Heart right ventricle (tissue), 16 donors: ENCODE results near the gene ACADS. TPM values are rescaled to one million over a fixed set of nuclear protein-coding genes. Genes with fewer than 3 reads are reported as not detected.
A peak's percentile ranks its signal among the peaks of the same experiment; 100 is the strongest.

ENCODE experiments used
- ATAC-seq, 8 donors: fragments of 200-7000 bp; cut with Tn5 transposase; one replicate each; pipeline ENCODE4 v1.9.1; 2020; ENCODE audit warnings: mild to moderate bottlenecking in 8 of 8, moderate library complexity in 8 of 8, moderate number of reproducible peaks in 1 of 8
- DNase-seq, 2 donors: peaks; one replicate each; pipeline ENCODE4 v3.0.0-alpha.2; 2020
- H3K27ac ChIP-seq, 10 donors: fragments of 200-600 bp; sonication (generic) in 2 of 10; one replicate each; pipeline versions ENCODE4 v1.5.0 to v1.8.0; 2020 to 2022; ENCODE audit warnings: mild to moderate bottlenecking in 3 of 10
- H3K27me3 ChIP-seq, 7 donors: fragments of 200-600 bp; one replicate each; pipeline ENCODE4 v1.8.0; 2021 to 2022; ENCODE audit warnings: mild to moderate bottlenecking in 2 of 7
- H3K36me3 ChIP-seq, 9 donors: fragments of 200-600 bp; sonication (generic) in 1 of 9; one replicate each; pipeline versions ENCODE4 v1.5.0 to v1.8.0; 2020 to 2022; ENCODE audit warnings: mild to moderate bottlenecking in 2 of 9
- H3K4me1 ChIP-seq, 9 donors: fragments of 200-600 bp; sonication (generic) in 1 of 9; one replicate each; pipeline versions ENCODE4 v1.5.0 to v1.8.0; 2020 to 2022; ENCODE audit warnings: mild to moderate bottlenecking in 4 of 9
- H3K4me3 ChIP-seq, 10 donors: fragments of 200-600 bp; sonication (generic) in 2 of 10; one replicate each; pipeline versions ENCODE4 v1.5.0 to v1.8.0; 2020 to 2022; ENCODE audit warnings: mild to moderate bottlenecking in 7 of 10, moderate library complexity in 2 of 10
- H3K9me3 ChIP-seq, 11 donors: fragments of 200-600 bp in 10 of 11; sonication (generic) in 2 of 11; one replicate each; pipeline versions ENCODE4 v1.5.0 to v1.8.0; 2013 to 2022; ENCODE audit warnings: mild to moderate bottlenecking in 2 of 11, control low read depth in 1 of 11, moderate library complexity in 1 of 11
- WGBS, 2 donors: extraction: QIAGEN DNeasy Blood & Tissue Kit; methylation state at CpG; one replicate each; pipeline ENCODE4 v1.1.7; 2013; ENCODE audit warnings: inconsistent platforms in 1 of 2; 5-methylcytosine and 5-hydroxymethylcytosine counted together
- intact Hi-C, 10 donors: fragments of 100-400 bp; cut with DNase I; formaldehyde crosslinking; loops; one replicate each; pipeline versions ENCODE4 v1.11.1 to v1.14.2; 2022
- polyA plus RNA-seq, 2 donors: library from polyadenylated mRNA; stranded (reverse); fragments of 200-250 nt; gene quantifications; one replicate each; pipeline ENCODE4 v1.2.3, GENCODE V29; 2013
- total RNA-seq, 10 donors: library from RNA; stranded (reverse); fragmentation: NEBNext Ultra II Directional in 3 of 10; extraction: Animal tissue kit (Norgen Biotek cat#: 25700) in 3 of 10; gene quantifications; one replicate each; pipeline versions ENCODE4 v1.2.1 to v1.2.4, GENCODE V29; 2021 to 2023
- TF ChIP-seq, protein P1 (sequence below), 9 donors: fragments of 200-600 bp; sonication (generic) in 2 of 9; IDR thresholded peaks; one replicate each; pipeline versions ENCODE4 v1.5.0 to v1.8.0; 2021 to 2022; ENCODE audit warnings: antibody characterized with exemption in 9 of 9, mild to moderate bottlenecking in 5 of 9, moderate library complexity in 1 of 9
- donor health status: Arrhythmogenic right ventricular cardiomyopathy.
- donor health status: ischemic (EF 13 %, LVEDD 7.1; RV severe dilation, severe dysfunction).
- donor health status: healthy with polysubstance abuse.
- donor health status: DM: no; HTN: yes; CAD: no.
- donor health status: DM: no; HTN: no; CAD: no.
- donor health status: ischemic (EF 25% LVEDD 6.9; RV normal size, moderate dysfunction).
- donor health status: ischemic (EF 25% LVEDD 5.7; RV mildly dilated, moderate dysfunction).
- donor health status: healthy.
- donor health status: DM: yes; HTN: yes; CAD: no.
- donor health status: Ischemic cardiomyopathy.
- donor health status: ischemic (EF 35%, LVEDD 5.7; RV mildly dilated, moderate dysfunction).
- donor health status: nonischemic (EF 11% LVEDD 7.7; RV severe dilation, severe dysfunction).
- donor health status: DM: yes; HTN: yes; CAD: no.
- donor health status: PGD.
- donor health status: ischemic (EF 29% LVEDD 5.4; RV normal size, mild dysfunction).
- donor health status: nonischemic (EF 23%, LVEDD 6.1; RV moderate dilation, normal function).

The ACADS gene
- total and polyA plus RNA-seq, 12 donors: 64.4 to 119 (median 77.3) TPM

DNA sequence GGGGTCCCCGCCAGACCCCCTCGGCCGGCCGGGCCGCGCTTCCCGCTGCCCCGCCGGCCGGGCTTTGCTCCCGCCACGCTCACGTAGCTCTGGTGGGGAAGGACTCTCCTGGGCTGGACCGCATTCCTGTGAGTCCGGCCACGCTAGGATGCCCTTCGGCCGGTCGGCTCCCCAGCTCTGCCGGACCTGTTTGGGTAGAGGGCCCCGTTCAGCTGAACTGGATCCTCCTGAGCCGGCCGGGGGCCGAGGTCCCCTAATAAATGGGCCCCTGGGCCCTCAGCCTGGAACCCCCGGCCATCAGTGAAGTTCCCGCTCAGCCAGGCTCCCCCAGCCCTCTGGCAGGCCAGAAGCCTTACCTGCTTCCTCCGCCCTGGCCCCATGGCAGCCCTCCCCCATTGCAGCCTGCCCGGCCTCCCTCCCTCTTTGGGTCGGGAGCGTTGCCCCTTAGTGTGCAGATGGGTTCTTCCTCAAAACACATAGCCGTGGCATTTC lies 14.8 kb upstream of the ACADS start:
- Histone ChIP-seq H3K4me1 (peaks cover 9 to 43% (median 31%) of the 10 kb centered on the region in 9 donors), H3K27me3 (no peaks in the 10 kb centered on the region), H3K4me3 (peak overlapping the region; percentile 50 to 96 (median 88)), H3K9me3 (no peaks in the 10 kb centered on the region), H3K27ac (peak overlapping the region; percentile 75 to 96 (median 92)), H3K36me3 (peaks cover 0 to 30% (median 14%) of the 10 kb centered on the region in 9 donors)
- 0 to 1% methylated on average over 30 to 31 of the region's 31 CpGs for WGBS, 2 donors
- intact Hi-C loops: loop anchor here in 6 of 10 donors (2.0 to 10.0 kb wide), 9 partner anchors 24 to 264 kb away; partner anchors contain the start of genes POP5 (in 2 of the 6), DYNLL1 (in 1 of the 6), HNF1A (in 1 of the 6) and MLEC (in 1 of the 6)
- DNase-seq (peak in 1 of 2 donors; percentile 21), ATAC-seq (peak in 7 of 8 donors; percentile 15 to 59 (median 34))
- TF ChIP-seq, protein P1, sequence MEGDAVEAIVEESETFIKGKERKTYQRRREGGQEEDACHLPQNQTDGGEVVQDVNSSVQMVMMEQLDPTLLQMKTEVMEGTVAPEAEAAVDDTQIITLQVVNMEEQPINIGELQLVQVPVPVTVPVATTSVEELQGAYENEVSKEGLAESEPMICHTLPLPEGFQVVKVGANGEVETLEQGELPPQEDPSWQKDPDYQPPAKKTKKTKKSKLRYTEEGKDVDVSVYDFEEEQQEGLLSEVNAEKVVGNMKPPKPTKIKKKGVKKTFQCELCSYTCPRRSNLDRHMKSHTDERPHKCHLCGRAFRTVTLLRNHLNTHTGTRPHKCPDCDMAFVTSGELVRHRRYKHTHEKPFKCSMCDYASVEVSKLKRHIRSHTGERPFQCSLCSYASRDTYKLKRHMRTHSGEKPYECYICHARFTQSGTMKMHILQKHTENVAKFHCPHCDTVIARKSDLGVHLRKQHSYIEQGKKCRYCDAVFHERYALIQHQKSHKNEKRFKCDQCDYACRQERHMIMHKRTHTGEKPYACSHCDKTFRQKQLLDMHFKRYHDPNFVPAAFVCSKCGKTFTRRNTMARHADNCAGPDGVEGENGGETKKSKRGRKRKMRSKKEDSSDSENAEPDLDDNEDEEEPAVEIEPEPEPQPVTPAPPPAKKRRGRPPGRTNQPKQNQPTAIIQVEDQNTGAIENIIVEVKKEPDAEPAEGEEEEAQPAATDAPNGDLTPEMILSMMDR (IDR thresholded peaks at IDR 0.05): no peak

DNA sequence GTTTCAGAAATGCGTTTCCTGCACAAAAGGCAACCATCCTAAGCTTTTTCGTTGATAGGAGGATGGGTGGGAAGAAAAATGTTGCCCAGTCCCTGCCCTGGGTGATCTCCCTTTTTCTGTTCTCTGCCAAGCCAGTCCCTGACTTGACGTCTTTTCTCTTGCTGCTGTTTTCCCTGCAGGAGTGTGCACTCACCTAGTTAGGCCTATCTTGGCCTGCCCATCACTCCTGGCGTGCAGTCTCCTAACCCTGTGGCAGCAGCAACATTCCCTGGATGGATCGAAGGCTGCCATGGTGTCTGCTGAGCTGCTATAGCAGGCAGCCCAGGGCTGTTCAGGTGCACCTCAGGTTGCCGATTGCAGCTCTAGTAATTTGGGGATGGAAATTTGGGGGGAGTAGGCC lies 14.2 kb upstream of the ACADS start:
- H3K4me3 ChIP-seq: peak overlapping the region; percentile 50 to 96 (median 88)
- no peaks in the 10 kb centered on the region for H3K27me3 ChIP-seq
- ATAC-seq: no peak
- H3K36me3 ChIP-seq: peaks cover 0 to 36% (median 19%) of the 10 kb centered on the region in 9 donors
- peaks cover 9 to 43% (median 31%) of the 10 kb centered on the region in 9 donors for H3K4me1 ChIP-seq
- TF ChIP-seq, protein P1 (IDR thresholded peaks at IDR 0.05): no peak
- intact Hi-C loops: loop anchor here in 6 of 10 donors (2.0 to 10.0 kb wide), 9 partner anchors 25 to 263 kb away; partner anchors contain the start of genes POP5 (in 2 of the 6), DYNLL1 (in 1 of the 6), HNF1A (in 1 of the 6) and MLEC (in 1 of the 6)
- DNase-seq: no peak
- H3K9me3 ChIP-seq: no peaks in the 10 kb centered on the region
- H3K27ac ChIP-seq: peak overlapping the region in 9 of 10 donors; percentile 81 to 96 (median 93)
- 32 to 39% methylated on average over 6 of the region's 6 CpGs for WGBS, 2 donors

DNA sequence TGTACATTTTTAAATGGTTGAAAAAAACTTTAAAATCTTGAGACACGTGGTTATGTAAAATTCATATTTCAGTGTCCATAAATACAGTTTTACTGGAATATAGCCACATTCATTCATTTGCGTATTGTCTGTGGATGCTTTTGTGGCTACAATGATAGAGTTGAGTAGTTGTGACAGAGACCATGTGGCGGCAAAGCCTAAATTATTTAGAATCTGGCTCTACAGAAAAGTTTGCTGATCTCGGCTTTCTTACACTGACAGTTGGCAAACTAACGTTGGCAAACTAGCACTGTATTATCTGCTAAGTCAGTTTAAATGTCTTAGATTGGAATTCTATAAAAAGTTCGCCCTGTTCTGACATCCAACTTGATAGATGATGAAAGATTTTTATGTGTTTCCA lies 13.0 kb upstream of the ACADS start:
- Histone ChIP-seq H3K4me3 (no peak overlapping the region), H3K4me1 (peaks cover 9 to 43% (median 31%) of the 10 kb centered on the region in 9 donors), H3K9me3 (no peaks in the 10 kb centered on the region), H3K27ac (peak overlapping the region in 1 of 10 donors; percentile 9), H3K27me3 (no peaks in the 10 kb centered on the region), H3K36me3 (peaks cover 0 to 48% (median 27%) of the 10 kb centered on the region in 9 donors)
- ATAC-seq (no peak), DNase-seq (no peak)
- intact Hi-C loops: loop anchor here (1.0 to 10.0 kb wide), 11 partner anchors 18 to 262 kb away; partner anchors contain the start of genes POP5 (in 2 of the 10), DYNLL1 (in 1 of the 10) and HNF1A (in 1 of the 10)
- WGBS, 2 donors: 73 to 85% methylated on average over 6 of the region's 6 CpGs
- TF ChIP-seq, protein P1 (IDR thresholded peaks at IDR 0.05): no peak

DNA sequence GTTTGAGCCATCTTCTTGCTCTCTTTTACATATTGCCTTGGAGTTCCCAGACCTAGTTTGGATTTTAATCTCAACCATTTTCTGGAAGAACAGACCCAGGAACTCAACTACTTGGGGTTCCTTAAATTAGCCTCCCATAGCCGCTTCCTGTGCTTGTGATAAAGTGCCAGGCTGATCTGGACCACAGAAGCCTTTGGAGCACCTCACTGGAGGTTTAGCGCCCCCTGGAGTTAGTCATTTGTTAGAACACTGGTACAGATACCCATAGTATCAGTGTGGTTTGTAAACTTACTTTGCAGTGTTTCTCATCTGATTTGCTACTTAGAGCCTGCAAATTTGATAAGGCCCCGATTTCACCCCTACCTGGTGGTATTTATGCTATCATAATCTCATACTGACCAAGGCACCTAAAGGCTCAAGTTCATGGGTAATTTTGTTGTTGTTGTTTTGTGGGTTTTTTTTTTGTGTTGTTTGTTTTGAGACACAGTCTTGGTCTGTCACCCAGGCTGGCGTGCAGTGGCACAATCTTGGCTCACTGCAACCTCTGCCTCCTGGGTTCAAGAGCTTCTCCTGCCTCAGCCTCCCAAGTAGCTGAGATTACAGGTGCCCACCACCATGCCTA lies 11.7 kb upstream of the ACADS start:
- peak overlapping the region in 2 of 10 donors; percentile 15 to 56 for H3K27ac ChIP-seq
- 15 to 19% methylated on average over 4 of the region's 4 CpGs for WGBS, 2 donors
- peaks cover 0 to 61% (median 40%) of the 10 kb centered on the region in 9 donors for H3K36me3 ChIP-seq
- intact Hi-C loops: loop anchor here (1.0 to 10.0 kb wide), 13 partner anchors 19 to 261 kb away; partner anchors contain the start of genes POP5 (in 2 of the 10), DYNLL1 (in 1 of the 10) and HNF1A (in 1 of the 10)
- peaks cover 9 to 43% (median 33%) of the 10 kb centered on the region in 9 donors for H3K4me1 ChIP-seq
- no peaks in the 10 kb centered on the region for H3K27me3 ChIP-seq
- no peaks in the 10 kb centered on the region for H3K9me3 ChIP-seq
- ATAC-seq (peak in 7 of 8 donors; percentile 40 to 80 (median 77)), DNase-seq (peak in 1 of 2 donors; percentile 89)
- TF ChIP-seq, protein P1 (IDR thresholded peaks at IDR 0.05): peak; percentile 71 to 91 (median 88)
- H3K4me3 ChIP-seq: no peak overlapping the region
